Loucy (cell line): ENCODE results near the gene UNC45A.
"Not testable (repeated sequence)": the region's sequence is repeated elsewhere in the genome, so short reads cannot be mapped to it uniquely, and the experiment has no call there.

Experiments used
- H2AFZ ChIP-seq: fragments of 200-600 bp; sonication (generic); 2 replicates; pipeline ENCODE4 v1.6.0; 2016; ENCODE audit warnings: antibody characterized with exemption, mild to moderate bottlenecking, low read length, moderate library complexity
- H3F3A ChIP-seq: fragments of 200-600 bp; 2 replicates; pipeline ENCODE4 v1.6.0; 2016; ENCODE audit warnings: antibody characterized with exemption, low read depth, mild to moderate bottlenecking
- H3K27me3 ChIP-seq: fragments of 200-600 bp; sonication (generic); 2 replicates; pipeline ENCODE4 v1.6.1; 2014; ENCODE audit warnings: low read length, mild to moderate bottlenecking; ENCODE audit not compliant: insufficient read depth, poor library complexity, severe bottlenecking
- H3K36me3 ChIP-seq: fragments of 200-600 bp; sonication (generic); 2 replicates; pipeline ENCODE4 v1.6.1; 2016; ENCODE audit warnings: low read length; ENCODE audit not compliant: insufficient read depth
- H3K4me1 ChIP-seq: fragments of 200-600 bp; sonication (generic); 2 replicates; pipeline ENCODE4 v1.5.1; 2014; ENCODE audit warnings: low read length, mild to moderate bottlenecking; ENCODE audit not compliant: insufficient read depth, poor library complexity, severe bottlenecking
- H3K4me2 ChIP-seq: fragments of 200-600 bp; sonication (generic); 2 replicates; pipeline ENCODE4 v1.6.0; 2014; ENCODE audit warnings: antibody characterized with exemption, low read length, low read depth, mild to moderate bottlenecking; ENCODE audit not compliant: poor library complexity, severe bottlenecking
- H3K4me3 ChIP-seq: fragments of 200-600 bp; sonication (generic); 2 replicates; pipeline ENCODE4 v1.5.1; 2014; ENCODE audit warnings: low read length, mild to moderate bottlenecking, mixed read lengths; ENCODE audit not compliant: poor library complexity, severe bottlenecking
- H3K79me2 ChIP-seq: fragments of 200-600 bp; sonication (generic); 2 replicates; pipeline ENCODE4 v1.6.1; 2014; ENCODE audit warnings: low read length; ENCODE audit not compliant: insufficient read depth
- H3K9ac ChIP-seq: fragments of 200-600 bp; sonication (generic); 2 replicates; pipeline ENCODE4 v1.6.0; 2014; ENCODE audit warnings: mild to moderate bottlenecking, low read depth, low read length, moderate library complexity; ENCODE audit not compliant: poor library complexity, severe bottlenecking
- H3K9me2 ChIP-seq: fragments of 200-600 bp; sonication (generic); replicated peaks from 2 replicates; pipeline ENCODE4 v1.6.1; 2016; ENCODE audit warnings: low read depth, low read length, mixed read lengths
- H3K9me3 ChIP-seq: fragments of 200-600 bp; sonication (generic); 2 replicates; pipeline ENCODE4 v1.6.1; 2014; ENCODE audit warnings: mild to moderate bottlenecking, antibody characterized with exemption, low read length, low read depth; ENCODE audit not compliant: insufficient read depth
- H4K20me1 ChIP-seq: fragments of 200-600 bp; sonication (generic); 2 replicates; pipeline ENCODE4 v1.6.0; 2014; ENCODE audit warnings: antibody characterized with exemption, low read length, mild to moderate bottlenecking; ENCODE audit not compliant: insufficient read depth, poor library complexity, severe bottlenecking
- EZH2phosphoT487 ChIP-seq: fragments of 200-600 bp; IDR thresholded peaks from 2 replicates; pipeline ENCODE4 v1.6.1; 2018; ENCODE audit warnings: antibody characterized with exemption, mild to moderate bottlenecking, moderate library complexity, borderline replicate concordance
- TF ChIP-seq, protein P1 (sequence below): fragments of 200-600 bp; sonication (generic); conservative IDR thresholded peaks from 2 replicates; pipeline ENCODE4 v1.5.1; 2014; ENCODE audit warnings: mild to moderate bottlenecking, antibody characterized with exemption, low read length

Gene UNC45A

GRCh38 chr15:90918835-90919234 is 16.2 kb upstream of the UNC45A start:
- H3K9ac ChIP-seq: no peak overlapping the region
- no peak overlapping the region for H3K4me3 ChIP-seq
- H3K9me2 ChIP-seq: no peaks in the 10 kb centered on the region
- H4K20me1 ChIP-seq: no peaks in the 10 kb centered on the region
- H3K4me1 ChIP-seq: no peaks in the 10 kb centered on the region
- H3K36me3 ChIP-seq: peaks cover 6% of the 10 kb centered on the region; the same call in 1 of the 2 replicates
- no peaks in the 10 kb centered on the region for H3K79me2 ChIP-seq
- H3K4me2 ChIP-seq: no peak overlapping the region
- H3K9me3 ChIP-seq: no peaks in the 10 kb centered on the region
- no peak for TF ChIP-seq EZH2phosphoT487
- TF ChIP-seq, protein P1, sequence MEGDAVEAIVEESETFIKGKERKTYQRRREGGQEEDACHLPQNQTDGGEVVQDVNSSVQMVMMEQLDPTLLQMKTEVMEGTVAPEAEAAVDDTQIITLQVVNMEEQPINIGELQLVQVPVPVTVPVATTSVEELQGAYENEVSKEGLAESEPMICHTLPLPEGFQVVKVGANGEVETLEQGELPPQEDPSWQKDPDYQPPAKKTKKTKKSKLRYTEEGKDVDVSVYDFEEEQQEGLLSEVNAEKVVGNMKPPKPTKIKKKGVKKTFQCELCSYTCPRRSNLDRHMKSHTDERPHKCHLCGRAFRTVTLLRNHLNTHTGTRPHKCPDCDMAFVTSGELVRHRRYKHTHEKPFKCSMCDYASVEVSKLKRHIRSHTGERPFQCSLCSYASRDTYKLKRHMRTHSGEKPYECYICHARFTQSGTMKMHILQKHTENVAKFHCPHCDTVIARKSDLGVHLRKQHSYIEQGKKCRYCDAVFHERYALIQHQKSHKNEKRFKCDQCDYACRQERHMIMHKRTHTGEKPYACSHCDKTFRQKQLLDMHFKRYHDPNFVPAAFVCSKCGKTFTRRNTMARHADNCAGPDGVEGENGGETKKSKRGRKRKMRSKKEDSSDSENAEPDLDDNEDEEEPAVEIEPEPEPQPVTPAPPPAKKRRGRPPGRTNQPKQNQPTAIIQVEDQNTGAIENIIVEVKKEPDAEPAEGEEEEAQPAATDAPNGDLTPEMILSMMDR: no peak
- no peaks in the 10 kb centered on the region for H3K27me3 ChIP-seq
- no peak overlapping the region for H2AFZ ChIP-seq
- no peaks in the 10 kb centered on the region for H3F3A ChIP-seq

- H3F3A ChIP-seq: no peaks in the 10 kb centered on the region
- no peaks in the 10 kb centered on the region for H3K9me2 ChIP-seq
- H3K4me2 ChIP-seq: no peak overlapping the region
- no peak overlapping the region for H3K4me3 ChIP-seq
- H3K27me3 ChIP-seq: no peaks in the 10 kb centered on the region
- H3K9me3 ChIP-seq: no peaks in the 10 kb centered on the region
- no peaks in the 10 kb centered on the region for H3K79me2 ChIP-seq
- TF ChIP-seq, protein P1: no peak
- TF ChIP-seq EZH2phosphoT487: no peak
- H2AFZ ChIP-seq: no peak overlapping the region
- peaks cover 4% of the 10 kb centered on the region; the same call in 1 of the 2 replicates for H3K36me3 ChIP-seq
- H4K20me1 ChIP-seq: no peaks in the 10 kb centered on the region
- H3K9ac ChIP-seq: no peak overlapping the region
- no peaks in the 10 kb centered on the region for H3K4me1 ChIP-seq
These were observed 13.2 kb upstream of the UNC45A start for GRCh38 chr15:90921887-90922286.

DNA sequence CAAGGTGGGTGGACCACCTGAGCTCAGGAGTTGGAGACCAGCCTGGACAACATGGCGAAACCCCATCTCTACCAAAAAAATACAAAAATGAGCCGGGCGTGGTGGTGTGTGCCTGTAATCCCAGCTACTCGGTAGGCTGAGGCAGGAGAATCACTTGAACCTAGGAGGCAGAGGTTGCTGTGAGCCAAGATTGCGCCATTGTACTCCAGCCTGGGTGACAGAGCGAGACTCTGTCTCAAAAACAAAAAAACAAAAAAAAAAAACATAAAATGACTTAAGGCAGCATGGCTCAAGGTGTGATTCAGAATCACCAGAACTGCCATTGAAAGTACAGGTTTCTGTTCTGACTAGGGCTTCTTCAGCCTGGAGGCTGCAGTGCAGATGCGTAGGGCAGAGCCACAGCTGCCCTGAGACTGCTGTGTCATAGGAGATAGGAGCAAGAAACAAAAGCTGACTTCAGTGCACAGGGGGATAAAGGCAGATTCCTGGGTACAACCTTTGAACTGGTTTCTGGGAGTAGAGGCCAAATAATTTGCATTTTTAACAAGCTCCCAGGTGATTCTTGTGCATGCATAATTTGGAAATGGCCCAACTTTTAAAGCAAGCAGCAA is 12.3 kb upstream of the UNC45A start:
- H2AFZ ChIP-seq, H3K27me3 ChIP-seq, H3F3A ChIP-seq, H3K9me2 ChIP-seq, H3K9me3 ChIP-seq, H3K9ac ChIP-seq, H3K79me2 ChIP-seq, H3K36me3 ChIP-seq, H3K4me2 ChIP-seq, H4K20me1 ChIP-seq, H3K4me3 ChIP-seq, H3K4me1 ChIP-seq: not testable (repeated sequence)

DNA sequence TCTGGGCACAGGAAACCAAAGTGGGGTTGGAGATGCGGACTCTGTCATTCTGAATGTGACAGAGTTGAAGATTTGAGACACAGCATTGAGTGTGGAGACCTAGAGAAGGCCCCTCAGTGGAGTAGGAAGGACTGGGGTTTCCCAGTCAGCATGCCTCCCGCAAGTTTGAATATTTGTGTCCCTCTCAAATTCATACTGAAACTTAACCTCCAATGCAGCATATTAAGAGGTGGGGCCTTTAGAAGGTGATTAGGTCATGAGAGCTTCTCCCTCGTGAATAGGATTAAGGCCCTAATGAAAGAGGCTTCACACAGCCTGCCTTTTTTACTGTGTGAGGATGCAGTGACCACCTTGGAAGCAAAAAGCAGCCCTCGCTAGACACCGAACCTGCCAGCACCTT is 10.7 kb upstream of the UNC45A start:
- no peak overlapping the region for H2AFZ ChIP-seq
- no peaks in the 10 kb centered on the region for H3K9me2 ChIP-seq
- no peaks in the 10 kb centered on the region; the same call in 1 of the 2 replicates for H3K36me3 ChIP-seq
- TF ChIP-seq, protein P1: no peak
- TF ChIP-seq EZH2phosphoT487: no peak
- no peaks in the 10 kb centered on the region for H3K9me3 ChIP-seq
- H3K4me2 ChIP-seq: no peak overlapping the region
- H3K4me3 ChIP-seq: no peak overlapping the region
- H3K9ac ChIP-seq: no peak overlapping the region
- no peaks in the 10 kb centered on the region for H3F3A ChIP-seq
- peaks cover 3% of the 10 kb centered on the region for H3K4me1 ChIP-seq
- H4K20me1 ChIP-seq: no peaks in the 10 kb centered on the region
- H3K79me2 ChIP-seq: peaks cover 8% of the 10 kb centered on the region; the same call in 1 of the 2 replicates
- H3K27me3 ChIP-seq: no peaks in the 10 kb centered on the region

- H3F3A ChIP-seq, H3K4me3 ChIP-seq, H3K27me3 ChIP-seq, H3K9ac ChIP-seq, H3K4me2 ChIP-seq, H4K20me1 ChIP-seq, H3K36me3 ChIP-seq, H3K9me2 ChIP-seq, H2AFZ ChIP-seq, H3K9me3 ChIP-seq: not testable (repeated sequence)
- Histone ChIP-seq H3K79me2 (peaks cover 19% of the 10 kb centered on the region; the same call in 1 of the 2 replicates), H3K4me1 (peaks cover 18% of the 10 kb centered on the region)
These were observed 8.3 kb upstream of the UNC45A start for GRCh38 chr15:90926766-90927165.
